ENCODE measurements around the gene ELAVL2.

Gene ELAVL2

GRCh38 chr9:23821375-23822181 lies 4.5 kb downstream of the ELAVL2 start:
- DNase-seq (ENCODE audit: low read depth in 2 of 2), result no peak

- no peak for DNase-seq (ENCODE audit: low read depth in 2 of 2)
Measured at GRCh38 chr9:23820451-23821374, 5.3 kb downstream of the ELAVL2 start.

- DNase-seq (ENCODE audit: low read depth in 2 of 2), result no peak
Measured at GRCh38 chr9:23819403-23819802, 6.6 kb downstream of the ELAVL2 start.

GRCh38 chr9:23814243-23814642 lies 11.8 kb downstream of the ELAVL2 start:
- DNase-seq (ENCODE audit: low read depth in 2 of 2), result no peak

GRCh38 chr9:23812673-23813072 lies 13.4 kb downstream of the ELAVL2 start:
- no peak for DNase-seq (ENCODE audit: low read depth in 2 of 2)

- no peak for DNase-seq (ENCODE audit: low read depth in 2 of 2)
Measured at GRCh38 chr9:23811633-23812032, 14.4 kb downstream of the ELAVL2 start.

- DNase-seq (ENCODE audit: low read depth in 2 of 2), result no peak
Measured at GRCh38 chr9:23803216-23803615, 22.8 kb downstream of the ELAVL2 start.

- DNase-seq (ENCODE audit: low read depth in 2 of 2), result no peak
Measured at GRCh38 chr9:23801523-23801922, 24.5 kb downstream of the ELAVL2 start.

- DNase-seq (ENCODE audit: low read depth in 2 of 2), result no peak
Measured at GRCh38 chr9:23799521-23799920, 26.5 kb downstream of the ELAVL2 start.

- no peak for DNase-seq (ENCODE audit: low read depth in 2 of 2)
Measured at GRCh38 chr9:23798325-23798724, 27.7 kb downstream of the ELAVL2 start.

- DNase-seq (ENCODE audit: low read depth in 2 of 2), result no peak
Measured at GRCh38 chr9:23796209-23796608, 29.8 kb downstream of the ELAVL2 start.

GRCh38 chr9:23790351-23791260 lies 35.4 kb downstream of the ELAVL2 start:
- DNase-seq (ENCODE audit: low read depth in 2 of 2), result no peak

- no peak for DNase-seq (ENCODE audit: low read depth in 2 of 2)
Measured at GRCh38 chr9:23789529-23790254, 36.3 kb downstream of the ELAVL2 start.

GRCh38 chr9:23784962-23785361 lies 41.1 kb downstream of the ELAVL2 start:
- no peak for DNase-seq (ENCODE audit: low read depth in 2 of 2)

GRCh38 chr9:23783509-23783908 lies 42.5 kb downstream of the ELAVL2 start:
- DNase-seq (ENCODE audit: low read depth in 2 of 2), result no peak

- no peak for DNase-seq (ENCODE audit: low read depth in 2 of 2)
Measured at GRCh38 chr9:23779220-23779619, 46.8 kb downstream of the ELAVL2 start.

GRCh38 chr9:23777328-23777727 lies 48.7 kb downstream of the ELAVL2 start:
- no peak for DNase-seq (ENCODE audit: low read depth in 2 of 2)

GRCh38 chr9:23775549-23775948 lies 50.5 kb downstream of the ELAVL2 start:
- no peak for DNase-seq (ENCODE audit: low read depth in 2 of 2)

- no peak for DNase-seq (ENCODE audit: low read depth in 2 of 2)
Measured at GRCh38 chr9:23774266-23774665, 51.8 kb downstream of the ELAVL2 start.

- no peak for DNase-seq (ENCODE audit: low read depth in 2 of 2)
Measured at GRCh38 chr9:23772385-23772783, 53.7 kb downstream of the ELAVL2 start.

GRCh38 chr9:23771746-23772384 lies 54.2 kb downstream of the ELAVL2 start:
- DNase-seq (ENCODE audit: low read depth in 2 of 2), result no peak

All from stimulated activated CD4-positive, alpha-beta T cell treated with anti-CD3 and anti-CD28 coated beads, Interleukin-12 subunit alpha, Interleukin-12 subunit beta, amount 100 ng/mL, for 24 hours (primary cell).